WERI-Rb-1 (cell line): Measurements from ENCODE around the gene BNIP2.
"Not testable (repeated sequence)": the region's sequence is repeated elsewhere in the genome, so short reads cannot be mapped to it uniquely, and the experiment has no call there.

ENCODE experiments used
- DNase-seq: peaks from one replicate; pipeline ENCODE4 v3.0.0-alpha.2; 2020
- H3K27ac ChIP-seq: fragments of 250-450 bp; sonication (Bioruptor Pico); 2 replicates; pipeline ENCODE4 v1.5.1; 2020; ENCODE audit warnings: mild to moderate bottlenecking, moderate library complexity
- H3K27me3 ChIP-seq: fragments of 250-450 bp; sonication (Bioruptor Pico); 2 replicates; pipeline ENCODE4 v1.5.1; 2021; ENCODE audit warnings: mild to moderate bottlenecking, low read depth, moderate library complexity; ENCODE audit not compliant: insufficient read depth, severe bottlenecking
- H3K36me3 ChIP-seq: fragments of 250-450 bp; sonication (Bioruptor Pico); 2 replicates; pipeline ENCODE4 v1.5.1; 2020; ENCODE audit warnings: mild to moderate bottlenecking, moderate library complexity
- H3K4me3 ChIP-seq: 2 replicates; pipeline ENCODE4 v1.5.1; 2011; ENCODE audit warnings: low read depth, mild to moderate bottlenecking, control low read depth, low read length
- H3K9me3 ChIP-seq: fragments of 250-450 bp; sonication (Bioruptor Pico); 2 replicates; pipeline ENCODE4 v1.5.1; 2021; ENCODE audit warnings: mild to moderate bottlenecking, moderate library complexity; ENCODE audit not compliant: severe bottlenecking
- TF ChIP-seq, protein P1 (sequence below): IDR thresholded peaks from 2 replicates; pipeline ENCODE4 v1.5.1; 2011; ENCODE audit warnings: low read depth, mild to moderate bottlenecking, control low read depth, inconsistent platforms, low read length

The BNIP2 gene

DNA sequence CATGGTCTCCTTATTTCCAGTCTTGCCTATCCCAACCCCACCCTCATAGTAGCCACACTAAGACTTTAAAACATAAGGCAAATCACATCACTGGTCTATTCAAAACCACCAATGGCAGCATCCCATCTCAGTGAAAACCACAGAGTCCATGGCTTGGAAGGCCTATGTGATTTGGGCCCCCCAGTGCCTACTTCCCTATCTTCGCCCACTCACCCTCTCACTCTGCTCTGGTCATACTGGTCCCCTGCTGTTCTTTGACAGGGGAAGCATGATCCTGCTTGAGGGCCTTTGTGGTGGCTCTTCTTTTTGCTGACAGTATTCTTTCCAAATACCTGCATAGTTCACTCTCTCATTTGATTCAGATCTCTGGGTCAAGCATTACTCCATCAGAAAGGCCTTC, 35.1 kb downstream of the BNIP2 start:
- no peak overlapping the region for H3K4me3 ChIP-seq
- DNase-seq: no peak
- H3K36me3 ChIP-seq: peaks cover 62% of the 10 kb centered on the region
- no peak overlapping the region for H3K27ac ChIP-seq
- TF ChIP-seq, protein P1, sequence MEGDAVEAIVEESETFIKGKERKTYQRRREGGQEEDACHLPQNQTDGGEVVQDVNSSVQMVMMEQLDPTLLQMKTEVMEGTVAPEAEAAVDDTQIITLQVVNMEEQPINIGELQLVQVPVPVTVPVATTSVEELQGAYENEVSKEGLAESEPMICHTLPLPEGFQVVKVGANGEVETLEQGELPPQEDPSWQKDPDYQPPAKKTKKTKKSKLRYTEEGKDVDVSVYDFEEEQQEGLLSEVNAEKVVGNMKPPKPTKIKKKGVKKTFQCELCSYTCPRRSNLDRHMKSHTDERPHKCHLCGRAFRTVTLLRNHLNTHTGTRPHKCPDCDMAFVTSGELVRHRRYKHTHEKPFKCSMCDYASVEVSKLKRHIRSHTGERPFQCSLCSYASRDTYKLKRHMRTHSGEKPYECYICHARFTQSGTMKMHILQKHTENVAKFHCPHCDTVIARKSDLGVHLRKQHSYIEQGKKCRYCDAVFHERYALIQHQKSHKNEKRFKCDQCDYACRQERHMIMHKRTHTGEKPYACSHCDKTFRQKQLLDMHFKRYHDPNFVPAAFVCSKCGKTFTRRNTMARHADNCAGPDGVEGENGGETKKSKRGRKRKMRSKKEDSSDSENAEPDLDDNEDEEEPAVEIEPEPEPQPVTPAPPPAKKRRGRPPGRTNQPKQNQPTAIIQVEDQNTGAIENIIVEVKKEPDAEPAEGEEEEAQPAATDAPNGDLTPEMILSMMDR: no peak
- peaks cover 2% of the 10 kb centered on the region for H3K9me3 ChIP-seq
- H3K27me3 ChIP-seq: no peaks in the 10 kb centered on the region

- TF ChIP-seq, protein P1: no peak
- Histone ChIP-seq H3K27me3 (no peaks in the 10 kb centered on the region), H3K36me3 (peaks cover 70% of the 10 kb centered on the region), H3K9me3 (no peaks in the 10 kb centered on the region), H3K4me3 (no peak overlapping the region), H3K27ac (no peak overlapping the region)
- no peak for DNase-seq
Measured at GRCh38 chr15:59649603-59650002, 39.5 kb downstream of the BNIP2 start.

DNA sequence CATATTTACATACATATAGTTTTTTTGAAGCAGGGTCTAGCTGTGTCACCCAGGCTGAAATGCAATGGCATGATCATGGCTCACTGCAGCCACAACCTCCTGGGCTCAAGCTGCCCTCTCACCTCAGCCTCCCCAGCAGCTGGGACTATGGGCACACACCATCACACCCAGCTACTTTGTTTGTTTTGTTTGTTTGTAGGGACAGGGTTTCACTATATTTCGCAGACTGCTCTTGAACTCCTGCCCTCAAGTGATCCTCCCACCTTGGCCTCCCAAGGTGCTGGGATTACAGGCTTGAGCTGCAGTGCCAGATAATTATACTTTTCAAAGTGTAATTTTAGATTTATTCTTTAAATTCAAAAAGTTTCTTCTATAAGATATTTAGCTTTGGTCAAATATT, 42.0 kb downstream of the BNIP2 start:
- H3K27me3 ChIP-seq: no peaks in the 10 kb centered on the region
- TF ChIP-seq, protein P1: no peak
- no peaks in the 10 kb centered on the region for H3K9me3 ChIP-seq
- H3K4me3 ChIP-seq: no peak overlapping the region
- no peak overlapping the region for H3K27ac ChIP-seq
- H3K36me3 ChIP-seq: peaks cover 51% of the 10 kb centered on the region
- no peak for DNase-seq

DNA sequence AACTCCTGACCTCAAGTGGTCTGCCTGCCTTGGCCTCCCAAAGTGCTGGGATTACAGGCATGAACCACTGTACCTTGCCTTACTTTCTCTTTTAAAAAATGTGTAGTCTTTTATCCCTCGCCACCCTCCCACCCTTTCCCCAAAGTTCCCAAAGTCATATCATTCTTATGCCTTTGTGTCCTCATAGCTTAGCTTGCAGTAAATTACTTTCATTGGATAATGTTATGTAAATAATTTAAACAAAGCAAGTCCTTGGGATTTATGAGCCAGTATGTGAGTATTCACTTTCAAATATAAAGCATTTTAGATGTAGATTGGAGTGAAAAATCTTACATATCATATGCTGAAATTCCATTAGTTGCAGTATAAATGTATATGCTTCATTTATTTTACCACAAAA, 42.8 kb downstream of the BNIP2 start:
- Histone ChIP-seq H3K4me3 (no peak overlapping the region), H3K27me3 (no peaks in the 10 kb centered on the region), H3K27ac (no peak overlapping the region), H3K9me3 (no peaks in the 10 kb centered on the region), H3K36me3 (peaks cover 43% of the 10 kb centered on the region)
- DNase-seq: no peak
- TF ChIP-seq, protein P1: no peak

GRCh38 chr15:59645812-59646211, 43.3 kb downstream of the BNIP2 start:
- H3K36me3 ChIP-seq: peaks cover 41% of the 10 kb centered on the region

GRCh38 chr15:59644756-59645155, 44.4 kb downstream of the BNIP2 start:
- TF ChIP-seq, protein P1: no peak
- no peak overlapping the region for H3K27ac ChIP-seq
- no peaks in the 10 kb centered on the region for H3K27me3 ChIP-seq
- H3K4me3 ChIP-seq: no peak overlapping the region
- no peaks in the 10 kb centered on the region for H3K9me3 ChIP-seq
- no peak for DNase-seq
- H3K36me3 ChIP-seq: peaks cover 35% of the 10 kb centered on the region

More at GRCh38 chr15:59645812-59646211, 43.3 kb downstream of the BNIP2 start:
- H3K9me3 ChIP-seq, H3K27me3 ChIP-seq, H3K27ac ChIP-seq, DNase-seq, H3K4me3 ChIP-seq: not testable (repeated sequence)
